Cardiac fibroblast (primary cell): Measurements from ENCODE around the gene RHOA.
"Not testable (repeated sequence)": the region's sequence is repeated elsewhere in the genome, so short reads cannot be mapped to it uniquely, and the experiment has no call there.

Experiments
- DNase-seq, 2 donors: peaks; one replicate each; pipeline versions ENCODE4 v3.0.0 to v3.0.0-alpha.2; 2010; ENCODE audit warnings: low read depth in 2 of 2
- H3K4me3 ChIP-seq, 2 donors: replicated peaks in 1 of 2; 1 replicate in 1 of 2; 2 replicates in 1 of 2; pipeline ENCODE4 v1.5.1; 2011; ENCODE audit warnings: low read depth in 2 of 2, low read length in 2 of 2, mild to moderate bottlenecking in 2 of 2, moderate library complexity in 1 of 2
- TF ChIP-seq, protein P1 (sequence below): IDR thresholded peaks from one replicate; pipeline ENCODE4 v1.5.1; 2011; ENCODE audit warnings: low read depth, mild to moderate bottlenecking, low read length, inconsistent platforms

Gene RHOA

DNA sequence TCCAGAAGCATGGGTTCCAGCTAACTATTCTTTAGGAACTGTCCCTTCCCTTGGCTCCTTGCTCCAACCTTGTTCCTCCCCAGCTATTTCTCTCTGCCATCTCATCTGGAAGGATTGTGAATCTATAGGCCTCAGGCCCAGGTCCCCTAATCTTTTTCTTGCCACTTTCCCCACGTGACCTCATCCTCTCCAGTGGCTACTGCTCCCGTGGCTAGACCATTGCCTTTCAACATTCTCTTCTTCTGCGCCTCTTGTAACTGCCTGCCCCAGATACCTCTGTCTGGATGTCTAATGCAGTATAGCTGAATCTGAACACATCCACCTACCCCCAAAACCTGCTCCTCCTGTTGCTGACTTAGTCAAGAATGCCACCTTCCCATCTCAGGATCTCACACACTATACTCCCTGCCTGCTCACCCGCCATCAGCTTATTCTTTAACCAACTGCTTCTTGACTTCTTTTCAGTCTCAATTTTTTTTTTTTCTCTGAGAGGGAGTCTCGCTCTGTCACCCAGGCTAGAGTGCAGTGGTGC lies 58.8 kb downstream of the RHOA start:
- TF ChIP-seq, protein P1, sequence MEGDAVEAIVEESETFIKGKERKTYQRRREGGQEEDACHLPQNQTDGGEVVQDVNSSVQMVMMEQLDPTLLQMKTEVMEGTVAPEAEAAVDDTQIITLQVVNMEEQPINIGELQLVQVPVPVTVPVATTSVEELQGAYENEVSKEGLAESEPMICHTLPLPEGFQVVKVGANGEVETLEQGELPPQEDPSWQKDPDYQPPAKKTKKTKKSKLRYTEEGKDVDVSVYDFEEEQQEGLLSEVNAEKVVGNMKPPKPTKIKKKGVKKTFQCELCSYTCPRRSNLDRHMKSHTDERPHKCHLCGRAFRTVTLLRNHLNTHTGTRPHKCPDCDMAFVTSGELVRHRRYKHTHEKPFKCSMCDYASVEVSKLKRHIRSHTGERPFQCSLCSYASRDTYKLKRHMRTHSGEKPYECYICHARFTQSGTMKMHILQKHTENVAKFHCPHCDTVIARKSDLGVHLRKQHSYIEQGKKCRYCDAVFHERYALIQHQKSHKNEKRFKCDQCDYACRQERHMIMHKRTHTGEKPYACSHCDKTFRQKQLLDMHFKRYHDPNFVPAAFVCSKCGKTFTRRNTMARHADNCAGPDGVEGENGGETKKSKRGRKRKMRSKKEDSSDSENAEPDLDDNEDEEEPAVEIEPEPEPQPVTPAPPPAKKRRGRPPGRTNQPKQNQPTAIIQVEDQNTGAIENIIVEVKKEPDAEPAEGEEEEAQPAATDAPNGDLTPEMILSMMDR: no peak
- no peak for DNase-seq

DNA sequence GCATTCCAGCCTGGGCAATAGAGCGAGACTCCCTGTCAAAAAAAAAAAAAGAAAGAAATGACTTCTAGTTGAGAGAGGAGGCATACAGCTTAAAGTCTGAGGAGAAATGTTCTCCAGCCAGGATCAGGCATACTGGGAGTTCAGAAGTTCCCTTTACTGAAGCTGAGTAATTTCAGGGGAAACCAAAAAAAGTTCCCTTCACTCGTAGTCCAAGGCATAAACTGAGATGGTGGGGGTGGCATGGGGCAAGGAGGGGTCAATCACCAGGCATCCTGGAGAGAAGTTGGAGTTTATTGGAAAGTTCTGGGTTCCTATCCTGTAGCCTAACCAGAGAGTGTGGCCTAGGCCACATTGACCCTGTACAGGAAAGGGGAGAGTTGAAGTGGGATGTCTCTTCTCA lies 59.5 kb downstream of the RHOA start:
- TF ChIP-seq, protein P1: no peak
- DNase-seq: no peak

More for the DNA sequence above, 58.8 kb downstream of the RHOA start:
- no peak overlapping the region for H3K4me3 ChIP-seq

GRCh38 chr3:49351521-49352011 lies 60.2 kb downstream of the RHOA start:
- TF ChIP-seq, protein P1: no peak
- no peak overlapping the region for H3K4me3 ChIP-seq
- peak; percentile 80 to 90 for DNase-seq

More for the DNA sequence above, 59.5 kb downstream of the RHOA start:
- no peak overlapping the region for H3K4me3 ChIP-seq

DNA sequence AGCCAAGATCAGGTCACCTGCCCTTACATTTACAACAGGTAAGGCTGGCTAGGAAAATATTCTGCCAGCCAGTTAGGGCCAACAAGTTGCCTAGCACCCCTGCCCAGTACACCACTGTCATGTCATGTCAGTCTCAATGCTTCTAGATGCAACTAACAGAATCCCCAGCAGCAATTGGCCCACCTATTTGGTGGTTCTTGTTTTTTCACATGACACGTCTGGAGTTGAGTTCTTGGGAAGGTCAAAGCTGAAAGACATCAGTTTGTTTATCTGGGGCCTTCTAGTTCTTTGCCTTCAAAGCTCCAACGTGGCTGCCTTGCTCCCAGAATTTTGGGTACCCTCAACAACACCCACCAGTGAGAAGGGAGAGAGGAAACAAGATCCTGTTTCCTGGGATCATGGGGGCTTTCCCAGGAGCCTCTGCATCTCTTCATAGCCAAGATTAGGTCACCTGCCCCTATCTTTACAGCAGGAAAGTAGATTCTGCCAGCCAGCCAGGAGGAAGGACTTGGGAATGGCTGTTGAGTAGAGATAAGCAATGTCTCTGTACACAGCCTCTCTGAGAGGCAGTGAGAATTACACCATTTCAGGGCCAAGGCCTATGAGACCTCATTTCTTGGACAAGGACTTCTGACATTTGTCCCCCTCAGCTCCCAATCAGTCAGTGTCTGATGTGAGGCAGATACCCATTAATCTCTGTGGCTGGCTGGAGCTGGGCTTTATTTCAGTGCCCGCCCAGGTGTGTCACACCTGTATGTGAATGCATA lies 62.2 kb downstream of the RHOA start:
- H3K4me3 ChIP-seq: no peak overlapping the region
- DNase-seq: no peak
- TF ChIP-seq, protein P1: no peak

GRCh38 chr3:49348361-49348760 lies 63.4 kb downstream of the RHOA start:
- not testable (repeated sequence) for DNase-seq, H3K4me3 ChIP-seq

DNA sequence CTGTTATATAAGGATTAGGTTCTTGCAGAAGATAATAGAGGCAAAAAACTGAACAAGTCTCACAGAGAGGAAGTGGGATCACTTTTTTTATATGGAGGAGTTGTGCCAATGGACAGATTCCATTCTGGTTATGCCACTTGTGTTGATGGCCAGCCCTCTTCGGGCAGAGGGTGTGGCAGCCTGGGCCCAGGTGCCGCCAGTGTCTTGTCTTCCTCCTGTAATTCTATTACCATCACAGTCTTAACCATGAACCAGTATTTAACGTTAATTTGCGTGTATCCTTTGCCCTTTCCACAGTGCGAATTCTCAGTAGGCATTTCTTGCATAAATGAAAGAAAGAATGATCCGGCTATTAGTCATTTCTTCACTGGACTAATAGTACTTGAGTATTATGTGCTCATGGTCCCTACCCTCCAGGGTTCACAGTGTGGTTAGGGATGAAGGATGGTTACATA lies 65.0 kb downstream of the RHOA start:
- TF ChIP-seq, protein P1: no peak
- no peak overlapping the region for H3K4me3 ChIP-seq
- DNase-seq: peak in 1 of 2 donors; percentile 89

DNA sequence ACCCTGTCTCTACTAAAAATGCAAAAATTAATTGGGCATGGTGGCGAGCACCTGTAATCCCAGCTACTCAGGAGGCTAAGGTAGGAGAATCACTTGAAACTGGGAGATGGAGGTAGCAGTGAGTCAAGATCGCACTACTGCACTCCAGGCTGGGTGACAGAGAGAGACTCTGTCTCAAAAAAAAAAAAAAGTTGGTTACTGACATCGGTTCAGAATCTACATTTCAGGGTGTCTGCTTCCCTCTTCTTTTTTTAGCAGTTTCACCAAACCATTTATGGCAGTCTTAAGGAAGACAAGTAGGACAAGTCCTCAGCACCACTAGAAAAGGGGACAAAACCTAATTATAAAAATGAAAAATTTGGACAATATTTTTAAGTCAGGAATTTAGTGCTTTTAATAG lies 68.6 kb downstream of the RHOA start:
- H3K4me3 ChIP-seq: no peak overlapping the region
- DNase-seq: no peak
- TF ChIP-seq, protein P1: no peak
